SK-N-SH treated with all-trans-retinoic acid at 6 μM for 48 hours (cell line): ENCODE data around the gene LYST.

Experiments
- CREB5 ChIP-seq: fragments of 250-450 bp; sonication (Bioruptor Pico); IDR thresholded peaks from 2 replicates; pipeline ENCODE4 v1.5.1; 2020; ENCODE audit warnings: low read depth, mild to moderate bottlenecking, moderate library complexity
- GLIS3 ChIP-seq: fragments of 250-450 bp; sonication (Bioruptor Pico); IDR thresholded peaks from 2 replicates; pipeline ENCODE4 v1.5.0; 2020; ENCODE audit warnings: mild to moderate bottlenecking, moderate library complexity
- ISL1 ChIP-seq: fragments of 250-450 bp; sonication (Bioruptor Pico); IDR thresholded peaks from 2 replicates; pipeline ENCODE4 v2.1.2; 2022; ENCODE audit warnings: mild to moderate bottlenecking, moderate library complexity
- TSHZ2 ChIP-seq: fragments of 250-450 bp; sonication (Bioruptor Pico); IDR thresholded peaks from 2 replicates; pipeline ENCODE4 v1.5.0; 2020; ENCODE audit warnings: mild to moderate bottlenecking, moderate library complexity
- ZFP30 ChIP-seq: fragments of 450-650 bp; formaldehyde crosslinking; IDR thresholded peaks from 2 replicates; pipeline ENCODE4 v1.5.0; 2022; ENCODE audit warnings: mild to moderate bottlenecking, moderate library complexity
- ZNF70 ChIP-seq: fragments of 450-650 bp; formaldehyde crosslinking; IDR thresholded peaks from 2 replicates; pipeline ENCODE4 v1.5.0; 2020; ENCODE audit warnings: mild to moderate bottlenecking, moderate library complexity

- TF ChIP-seq GLIS3 (CRISPR knock-in tag) (no peak), ZFP30 (CRISPR knock-in tag) (no peak), TSHZ2 (CRISPR knock-in tag) (no peak), ZNF70 (CRISPR knock-in tag) (no peak), CREB5 (CRISPR knock-in tag) (no peak), ISL1 (CRISPR knock-in tag) (no peak)
Observed at GRCh38 chr1:235841938-235842545, 24.7 kb downstream of the LYST start.
